OCI-LY7 (cell line): Measurements from ENCODE around the gene DIP2C. TPM values are rescaled to one million over a fixed set of nuclear protein-coding genes. Genes with fewer than 3 reads are reported as not detected.
A peak's percentile ranks its signal among the peaks of the same experiment; 100 is the strongest.

ENCODE experiments used
- BruUV-seq: library from RNA; stranded (reverse); fragments of 400-500 nt; replicated peaks from 2 replicates; lab custom pipeline; 2021; lab: Mats Ljungman, UMichigan
- CTCF ChIA-PET: fragments of 300-600 bp; sonication (Branson Sonifier 250); formaldehyde crosslinking; loops from one replicate; lab custom pipeline; 2022; ENCODE audit warnings: antibody characterized with exemption; ENCODE audit not compliant: unreplicated experiment; lab: Charles Lee
- POLR2A ChIA-PET: fragments of 300-600 bp; sonication (Branson Sonifier 250); formaldehyde crosslinking; loops from one replicate; lab custom pipeline; 2022; ENCODE audit warnings: antibody characterized with exemption; lab: Charles Lee
- DNase-seq: peaks from one replicate; pipeline ENCODE4 v3.0.0-alpha.2; 2015; ENCODE audit warnings: low spot score
- H2AFZ ChIP-seq: fragments of 200-600 bp; sonication (generic), shearing (Covaris generic); 2 replicates; pipeline ENCODE4 v1.6.1; 2014; ENCODE audit warnings: mild to moderate bottlenecking, antibody characterized with exemption, low read length, moderate library complexity
- H3K27ac ChIP-seq: fragments of 200-600 bp; sonication (generic); 2 replicates; pipeline ENCODE4 v1.5.1; 2014; ENCODE audit warnings: mixed run types, low read depth, mild to moderate bottlenecking, moderate library complexity, low read length, inconsistent platforms; ENCODE audit not compliant: poor library complexity, severe bottlenecking
- H3K36me3 ChIP-seq: fragments of 200-600 bp; sonication (generic); 2 replicates; pipeline ENCODE4 v1.6.1; 2014; ENCODE audit warnings: mild to moderate bottlenecking, antibody characterized with exemption, low read length, moderate library complexity, mixed read lengths; ENCODE audit not compliant: insufficient read depth
- H3K4me1 ChIP-seq: fragments of 200-600 bp; sonication (generic); 2 replicates; pipeline ENCODE4 v1.5.1; 2014; ENCODE audit warnings: mild to moderate bottlenecking, low read length; ENCODE audit not compliant: insufficient read depth, poor library complexity, severe bottlenecking
- H3K4me2 ChIP-seq: fragments of 200-600 bp; sonication (generic); 2 replicates; pipeline ENCODE4 v1.6.1; 2014; ENCODE audit warnings: mild to moderate bottlenecking, low read length
- H3K4me3 ChIP-seq: fragments of 200-600 bp; sonication (generic); 2 replicates; pipeline ENCODE4 v1.5.1; 2014; ENCODE audit warnings: mild to moderate bottlenecking, low read depth, low read length; ENCODE audit not compliant: poor library complexity, severe bottlenecking
- H3K79me2 ChIP-seq: fragments of 200-600 bp; sonication (generic); 2 replicates; pipeline ENCODE4 v1.6.1; 2016; ENCODE audit warnings: low read depth, mild to moderate bottlenecking, low read length, moderate library complexity, mixed read lengths; ENCODE audit not compliant: insufficient read depth
- H3K9me2 ChIP-seq: fragments of 200-600 bp; sonication (generic); 2 replicates; pipeline ENCODE4 v1.6.1; 2016; ENCODE audit warnings: mild to moderate bottlenecking, low read length, mixed read lengths; ENCODE audit not compliant: insufficient read depth
- H3K9me3 ChIP-seq: fragments of 200-600 bp; sonication (generic); 2 replicates; pipeline ENCODE4 v1.6.1; 2014; ENCODE audit warnings: mild to moderate bottlenecking, mixed run types, low read length, mixed read lengths
- H4K20me1 ChIP-seq: fragments of 200-600 bp; sonication (generic); 2 replicates; pipeline ENCODE4 v1.6.1; 2014; ENCODE audit warnings: mild to moderate bottlenecking, antibody characterized with exemption, low read length, moderate library complexity, mixed read lengths; ENCODE audit not compliant: insufficient read depth
- CTCF ChIP-seq: fragments of 200-600 bp; sonication (generic); conservative IDR thresholded peaks from 2 replicates; pipeline ENCODE4 v1.5.1; 2014; ENCODE audit warnings: mild to moderate bottlenecking, antibody characterized with exemption, low read length, moderate library complexity, mixed read lengths
- EZH2phosphoT487 ChIP-seq: fragments of 200-600 bp; sonication (generic); IDR thresholded peaks from 2 replicates; pipeline ENCODE4 v1.6.1; 2018; ENCODE audit warnings: low read depth, borderline replicate concordance, mild to moderate bottlenecking, mixed run types, antibody characterized with exemption, low read length, moderate library complexity, mixed read lengths
- intact Hi-C: fragments of 100-400 bp; cut with micrococcal nuclease; formaldehyde crosslinking; loops from one replicate; pipeline ENCODE4 v1.10.0; 2022; ENCODE audit not compliant: unreplicated experiment
- total RNA-seq, 2 experiments: library from RNA; depleted of rRNA in 1 of 2; stranded (reverse); fragments of >200 nt in 1 of 2; shearing (Covaris generic) in 1 of 2; gene quantifications; 2 replicates each; pipeline ENCODE4 v1.2.3, GENCODE V29; 2014 to 2022

The DIP2C gene
- total RNA-seq, 2 experiments from 2014 or later = 10.9 to 29.5 TPM

GRCh38 chr10:515674-516073, 173.8 kb downstream of the DIP2C start:
- intact Hi-C loops = loop anchor here (2.0 kb wide), 2 partner anchors 209 to 415 kb away; partner anchors contain the start of gene LARP4B
- Histone ChIP-seq H3K4me2 (peak overlapping the region; percentile 88), H4K20me1 (no peaks in the 10 kb centered on the region), H2AFZ (no peak overlapping the region), H3K9me3 (no peaks in the 10 kb centered on the region), H3K4me1 (peaks cover 83% of the 10 kb centered on the region), H3K9me2 (no peaks in the 10 kb centered on the region), H3K27ac (peak overlapping the region; percentile 100), H3K4me3 (peak overlapping the region; percentile 69), H3K79me2 (peaks cover 30% of the 10 kb centered on the region; the same call in 1 of the 2 replicates), H3K36me3 (peaks cover 3% of the 10 kb centered on the region; the same call in 1 of the 2 replicates)
- no TSS peak for BruUV-seq
- POLR2A ChIA-PET = interaction anchor here (1.0 to 7.1 kb wide), 3 partner anchors 11 to 26 kb away, joined by 3 to 136 read pairs (median 3); no protein-coding TSS in a partner anchor
- CTCF ChIA-PET = interaction anchor here (3.1 kb wide), 1 partner anchor 12 kb away, joined by 13 read pairs; no protein-coding TSS in a partner anchor
- peak; percentile 91 for DNase-seq
- no peak for TF ChIP-seq CTCF

- H3K9me3 ChIP-seq = no peaks in the 10 kb centered on the region
- ChIA-PET POLR2A (interaction anchor here (0.6 to 7.1 kb wide), 8 partner anchors 8 to 185 kb away, joined by 3 to 136 read pairs (median 5); no protein-coding TSS in a partner anchor), CTCF (interaction anchor here (1.0 kb wide), 1 partner anchor 13 kb away, joined by 3 read pairs; no protein-coding TSS in a partner anchor)
- TF ChIP-seq CTCF = no peak
- TF ChIP-seq EZH2phosphoT487 = no peak
- H3K4me2 ChIP-seq = peak overlapping the region; percentile 88
- peak overlapping the region; percentile 100 for H3K27ac ChIP-seq
- BruUV-seq = TSS peak; percentile 88
- no peaks in the 10 kb centered on the region for H3K9me2 ChIP-seq
- peaks cover 81% of the 10 kb centered on the region for H3K4me1 ChIP-seq
- H3K36me3 ChIP-seq = peaks cover 17% of the 10 kb centered on the region
- no peak overlapping the region; the same call in 1 of the 2 replicates for H2AFZ ChIP-seq
- peak; percentile 89 for DNase-seq
- no peaks in the 10 kb centered on the region for H4K20me1 ChIP-seq
- intact Hi-C loops = loop anchor here (2.0 to 5.0 kb wide), 4 partner anchors 108 to 533 kb away; partner anchors contain the start of genes IDI1 and LARP4B
- H3K4me3 ChIP-seq = peak overlapping the region; percentile 69
- H3K79me2 ChIP-seq = peaks cover 45% of the 10 kb centered on the region; the same call in 1 of the 2 replicates
Measured at GRCh38 chr10:514137-514671, 175.3 kb downstream of the DIP2C start.
